ENCODE data around the gene DDX20. TPM values are rescaled to one million over a fixed set of nuclear protein-coding genes. Genes with fewer than 3 reads are reported as not detected.

Gene DDX20
- total and polyA plus RNA-seq, 2 donors (not counting 3 experiments of a cell fraction or from before 2014, with no cell fraction given), result 4.1 to 15.9 TPM

DNA sequence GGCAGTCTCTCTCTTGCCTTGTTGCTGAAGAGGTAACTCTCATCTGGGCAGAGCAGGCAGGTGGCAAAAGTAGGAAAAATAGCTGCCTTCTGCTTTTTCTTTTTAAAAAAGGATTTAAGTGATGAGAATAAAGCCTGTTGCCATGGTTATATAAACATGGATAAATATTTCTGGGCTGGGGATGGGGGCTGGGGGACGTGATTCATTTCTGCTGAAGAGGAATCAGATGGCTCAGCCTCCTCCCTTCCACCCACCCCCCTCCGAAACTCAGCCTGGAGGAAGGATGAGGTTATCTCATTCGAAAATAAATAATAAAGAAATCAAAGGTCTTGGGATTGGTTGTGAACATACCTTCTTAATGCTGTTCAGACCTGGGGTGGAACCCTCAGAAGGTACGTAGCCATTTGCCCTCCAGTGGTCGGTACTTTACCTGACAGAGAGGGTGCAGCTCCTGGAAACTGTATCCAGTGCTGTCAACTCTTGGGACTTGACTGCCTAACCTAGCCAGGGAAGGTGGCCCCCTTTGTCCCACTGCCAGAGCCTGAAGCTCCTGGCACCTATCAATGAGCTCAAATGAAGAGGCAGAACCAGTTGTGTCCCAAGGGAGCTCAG lies 12.7 kb upstream of the DDX20 start:
- no peak for DNase-seq (ENCODE audit: low read depth, low spot score)
- Histone ChIP-seq H3K27ac (ENCODE audit: insufficient read depth, low read depth, low read length) (no peak overlapping the region), H3K9me1 (replicated peaks; ENCODE audit: control insufficient read depth, extremely low read depth, insufficient read depth, low read length) (no peaks in the 10 kb centered on the region), H4K20me1 (replicated peaks; ENCODE audit: control insufficient read depth, extremely low read depth, insufficient read depth, low read length) (no peaks in the 10 kb centered on the region), H3K4me1 (ENCODE audit: control insufficient read depth, extremely low read depth, insufficient read depth, low read length) (peaks cover 12% of the 10 kb centered on the region), H3K27me3 (ENCODE audit: control insufficient read depth in 2 of 2, insufficient read depth in 2 of 2, low read length in 2 of 2) (peaks cover 4 to 6% of the 10 kb centered on the region in 2 experiments), H3K36me3 (ENCODE audit: control insufficient read depth in 2 of 2, extremely low read depth in 1 of 2, insufficient read depth in 2 of 2, low read length in 2 of 2) (no peaks in the 10 kb centered on the region), H3K9me3 (replicated peaks; ENCODE audit: control insufficient read depth, insufficient read depth, low read length) (no peaks in the 10 kb centered on the region), H3K79me2 (ENCODE audit: control insufficient read depth, insufficient read depth, low read length) (no peaks in the 10 kb centered on the region), H3K4me3 (replicated peaks in 1 of 3; ENCODE audit: insufficient read depth in 1 of 3, low read depth in 1 of 3, low read length in 3 of 3) (no peak overlapping the region), H3K9ac (replicated peaks; ENCODE audit: extremely low read depth, insufficient read depth, low read length) (no peak overlapping the region), H3K4me2 (ENCODE audit: insufficient read depth, low read length) (no peak overlapping the region), H2AFZ (ENCODE audit: low read depth, low read length) (no peak overlapping the region)
- no peak for TF ChIP-seq FOS (IDR thresholded peaks at IDR 0.05; ENCODE audit: borderline replicate concordance, insufficient read depth, low read length)
- TF ChIP-seq EZH2 (IDR thresholded peaks at IDR 0.05; ENCODE audit: borderline replicate concordance, low read depth, low read length, severe bottlenecking), result no peak
- TF ChIP-seq JUN (IDR thresholded peaks at IDR 0.05; ENCODE audit: borderline replicate concordance, insufficient read depth, insufficient read length, low read depth), result no peak
- TF ChIP-seq MAX (IDR thresholded peaks at IDR 0.05; ENCODE audit: insufficient read depth, insufficient read length), result no peak
- TF ChIP-seq MYC (IDR thresholded peaks at IDR 0.05; ENCODE audit: low read depth, low read length), result no peak
- no peak for TF ChIP-seq POLR2A (IDR thresholded peaks at IDR 0.05; ENCODE audit: low read depth, low read length)
- TF ChIP-seq, protein P1, sequence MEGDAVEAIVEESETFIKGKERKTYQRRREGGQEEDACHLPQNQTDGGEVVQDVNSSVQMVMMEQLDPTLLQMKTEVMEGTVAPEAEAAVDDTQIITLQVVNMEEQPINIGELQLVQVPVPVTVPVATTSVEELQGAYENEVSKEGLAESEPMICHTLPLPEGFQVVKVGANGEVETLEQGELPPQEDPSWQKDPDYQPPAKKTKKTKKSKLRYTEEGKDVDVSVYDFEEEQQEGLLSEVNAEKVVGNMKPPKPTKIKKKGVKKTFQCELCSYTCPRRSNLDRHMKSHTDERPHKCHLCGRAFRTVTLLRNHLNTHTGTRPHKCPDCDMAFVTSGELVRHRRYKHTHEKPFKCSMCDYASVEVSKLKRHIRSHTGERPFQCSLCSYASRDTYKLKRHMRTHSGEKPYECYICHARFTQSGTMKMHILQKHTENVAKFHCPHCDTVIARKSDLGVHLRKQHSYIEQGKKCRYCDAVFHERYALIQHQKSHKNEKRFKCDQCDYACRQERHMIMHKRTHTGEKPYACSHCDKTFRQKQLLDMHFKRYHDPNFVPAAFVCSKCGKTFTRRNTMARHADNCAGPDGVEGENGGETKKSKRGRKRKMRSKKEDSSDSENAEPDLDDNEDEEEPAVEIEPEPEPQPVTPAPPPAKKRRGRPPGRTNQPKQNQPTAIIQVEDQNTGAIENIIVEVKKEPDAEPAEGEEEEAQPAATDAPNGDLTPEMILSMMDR (IDR thresholded peaks at IDR 0.05; ENCODE audit: extremely low read depth in 1 of 2, insufficient read depth in 1 of 2, low read depth in 1 of 2, low read length in 2 of 2), result no peak
- TF ChIP-seq GATA2 (IDR thresholded peaks at IDR 0.05; ENCODE audit: insufficient read depth, insufficient read length, low read depth, low read length), result no peak
- intact Hi-C loops (cut with micrococcal nuclease) (no loop called here), dilution Hi-C loops (cut with MboI; ENCODE audit: extremely low pct_ligation_motif_present, low sequenced_read_pairs) (no loop called here)
- POLR2A ChIA-PET, result no interaction called here
- no peak for FAIRE-seq
- CTCF ChIA-PET, result interaction anchor here (0.9 to 11.1 kb wide), 5 partner anchors 12 to 261 kb away, joined by 3 to 487 read pairs (median 6); no protein-coding TSS in a partner anchor
- no TSS peak for BruUV-seq (replicated peaks)

Measured in endothelial cell of umbilical vein (primary cell).